HG02884 (cell line): ENCODE results near the gene CAPN15.

Source experiments
- ATAC-seq: cut with Tn5 transposase; IDR thresholded peaks from one replicate; pipeline ENCODE4 v1.9.1; 2021; ENCODE audit warnings: mild to moderate bottlenecking, moderate library complexity; ENCODE audit not compliant: unreplicated experiment

The CAPN15 gene

DNA sequence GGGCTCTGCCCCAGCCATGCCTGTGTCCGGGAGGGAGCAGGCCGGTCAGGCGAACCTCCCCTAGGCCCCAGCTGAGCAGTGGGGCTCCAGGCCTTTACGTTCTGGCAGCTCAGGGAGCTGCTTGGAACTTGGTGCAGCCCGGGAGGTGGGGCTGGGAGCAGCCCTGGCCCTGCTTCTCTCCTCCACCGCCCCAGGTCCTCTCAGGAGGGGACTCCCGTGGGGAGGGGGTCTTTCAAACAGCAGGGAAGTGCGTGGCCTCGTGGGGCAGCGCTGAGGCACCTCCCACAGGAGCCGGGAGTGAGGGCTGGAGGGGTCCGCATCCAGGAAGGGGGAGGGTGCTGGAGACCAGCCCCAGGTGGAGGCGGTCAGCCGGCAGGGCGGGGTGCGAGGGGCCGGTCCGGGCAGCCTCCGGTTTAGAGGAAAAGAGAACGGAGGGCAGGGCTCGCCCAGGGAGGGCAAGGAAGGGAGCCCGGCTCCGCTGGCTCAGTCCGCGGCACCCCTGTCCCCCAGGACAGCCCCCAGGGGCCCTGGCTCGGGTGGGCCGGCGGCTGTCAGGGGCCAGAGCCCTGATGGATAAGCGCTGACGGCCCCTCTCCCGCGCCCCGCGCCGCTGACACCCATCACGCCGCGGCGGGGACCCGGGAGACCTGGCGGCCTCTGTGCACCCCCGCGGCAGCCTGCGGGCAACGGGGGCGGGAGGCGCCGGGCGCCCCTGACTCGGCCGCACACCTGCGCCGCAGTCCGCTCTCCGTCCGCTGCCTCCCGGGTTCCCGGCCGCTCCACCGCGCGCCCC is 32.1 kb downstream of the CAPN15 start:
- no peak for ATAC-seq

DNA sequence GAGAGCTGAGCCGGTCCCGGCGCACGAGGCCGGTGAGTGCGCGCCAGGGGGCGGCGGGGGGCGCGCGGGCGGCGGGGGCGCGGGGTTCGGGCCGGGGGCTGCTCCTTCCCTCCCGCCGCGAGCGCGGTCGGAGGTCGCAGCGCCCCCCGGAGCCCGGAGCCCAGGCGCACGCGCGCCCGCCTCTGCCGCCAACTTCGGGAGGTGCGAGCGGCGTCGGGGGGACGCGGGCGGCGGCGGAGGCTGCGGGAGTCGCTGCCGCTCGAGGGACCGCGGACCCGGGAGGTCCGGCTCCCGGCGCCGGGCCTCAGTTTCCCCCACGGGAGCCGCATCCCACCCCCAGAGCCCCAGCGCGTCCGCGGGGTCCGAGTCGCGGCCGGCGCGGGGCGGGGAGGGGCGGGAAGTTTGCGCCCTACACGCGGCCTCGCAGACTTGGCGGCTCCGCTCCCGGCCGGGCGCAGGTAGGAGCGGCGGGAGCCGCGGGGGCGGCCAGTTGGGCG is 32.7 kb downstream of the CAPN15 start, which contains the start of gene PRR35:
Gene PRR35 (plus strand): TSS at position 191 of the 497 bp plus-strand sequence. CDS start 2,901 bp downstream, outside the sequence.
- no peak for ATAC-seq

DNA sequence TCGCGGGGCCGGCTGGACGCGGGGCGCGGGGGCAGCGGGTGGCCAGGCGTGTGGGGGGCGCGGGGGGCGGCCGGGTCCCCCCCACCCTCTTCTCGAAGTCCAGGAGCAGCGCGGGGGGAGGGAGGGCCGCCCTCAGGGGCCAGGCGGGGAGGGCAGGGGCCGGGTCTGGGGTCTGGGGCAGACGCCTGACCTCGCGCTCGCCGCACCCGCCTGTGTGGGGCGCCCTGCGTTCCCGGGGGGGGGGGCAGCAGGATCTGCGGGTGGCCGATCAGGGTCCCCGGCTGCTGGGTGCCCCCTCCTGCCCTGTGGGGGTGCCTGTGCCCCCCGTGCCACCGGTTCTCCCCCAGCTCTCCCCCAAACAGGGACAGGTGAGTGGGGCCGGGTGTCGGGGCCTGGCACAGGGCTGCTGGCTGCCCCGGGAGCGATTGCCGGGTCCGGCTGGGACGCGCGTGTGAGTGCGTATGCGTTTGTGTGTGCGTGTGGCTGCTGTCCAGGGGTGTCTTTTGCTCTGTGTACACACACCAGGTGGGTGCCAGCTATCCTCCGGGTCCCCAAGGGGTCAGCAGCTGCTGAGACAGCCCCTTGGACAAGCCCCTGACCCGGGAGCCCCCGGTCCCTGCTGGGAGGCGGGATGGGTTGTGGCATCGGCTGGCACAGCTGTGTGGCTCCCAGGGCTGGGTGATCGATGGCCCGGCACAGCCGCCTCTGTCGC is 33.3 kb downstream of the CAPN15 start:
- ATAC-seq: no peak

DNA sequence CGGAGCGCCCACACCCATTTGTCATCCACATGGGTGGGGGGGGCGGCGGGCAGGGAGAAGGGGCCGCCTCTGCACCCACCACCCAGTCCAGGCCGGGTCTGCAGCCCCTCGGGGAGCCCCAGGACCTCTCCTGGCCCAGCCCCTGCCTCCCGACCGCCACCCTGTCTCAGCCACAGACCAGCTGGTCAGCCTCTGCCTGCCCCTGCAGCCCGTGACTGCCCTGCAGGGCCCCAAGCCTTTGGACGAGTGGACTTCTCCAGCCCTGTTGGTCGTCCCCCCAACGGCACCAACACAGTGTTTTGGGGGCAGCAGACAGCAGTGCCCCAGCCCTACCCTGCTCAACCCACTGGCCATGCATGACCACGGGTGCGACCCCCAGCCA is 33.9 kb downstream of the CAPN15 start:
- ATAC-seq: no peak

DNA sequence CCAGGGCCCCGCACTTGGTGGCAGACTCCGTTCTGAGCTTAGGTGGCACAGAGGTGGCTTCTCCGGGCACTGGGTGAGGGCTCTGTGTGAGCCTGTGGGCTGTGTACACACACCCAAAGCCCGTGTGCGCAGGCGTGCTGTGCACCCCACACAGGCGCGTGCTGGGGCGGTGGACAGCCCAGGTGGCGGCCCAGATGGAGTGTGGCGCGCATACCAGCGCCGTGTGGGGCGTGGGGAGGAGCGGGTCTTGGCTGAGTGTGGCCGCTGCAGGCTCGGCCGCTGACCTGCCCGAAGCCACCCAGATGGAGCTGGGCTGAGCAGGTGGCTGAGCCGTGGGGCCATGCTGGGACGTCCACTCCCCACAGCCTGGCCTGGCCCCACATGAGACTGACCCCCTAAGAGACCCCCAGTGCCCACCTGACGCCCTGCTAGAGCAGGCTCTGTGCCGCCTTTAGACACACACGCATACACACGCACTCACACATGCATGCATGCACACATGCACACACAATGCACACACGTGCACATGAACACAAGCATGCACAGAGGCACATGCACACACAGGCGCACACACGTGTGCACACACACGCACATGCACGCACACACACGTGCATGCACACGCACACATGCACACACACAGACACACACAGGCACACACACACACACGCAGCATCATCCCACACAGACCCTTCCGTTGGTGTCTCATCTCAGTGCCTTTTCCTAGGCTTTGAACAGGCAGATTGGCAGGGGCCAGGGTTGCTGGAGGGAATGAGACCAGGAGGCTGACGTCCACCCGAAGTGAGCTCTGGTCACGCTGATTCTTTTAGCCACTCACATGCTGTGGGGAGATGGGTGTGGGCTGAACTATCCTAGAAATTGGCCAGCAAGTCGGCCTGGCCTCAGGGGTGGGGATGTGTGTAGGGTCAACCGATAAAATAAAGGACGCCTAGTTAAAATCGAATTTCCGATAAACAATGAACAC is 34.7 kb downstream of the CAPN15 start:
- ATAC-seq: no peak

DNA sequence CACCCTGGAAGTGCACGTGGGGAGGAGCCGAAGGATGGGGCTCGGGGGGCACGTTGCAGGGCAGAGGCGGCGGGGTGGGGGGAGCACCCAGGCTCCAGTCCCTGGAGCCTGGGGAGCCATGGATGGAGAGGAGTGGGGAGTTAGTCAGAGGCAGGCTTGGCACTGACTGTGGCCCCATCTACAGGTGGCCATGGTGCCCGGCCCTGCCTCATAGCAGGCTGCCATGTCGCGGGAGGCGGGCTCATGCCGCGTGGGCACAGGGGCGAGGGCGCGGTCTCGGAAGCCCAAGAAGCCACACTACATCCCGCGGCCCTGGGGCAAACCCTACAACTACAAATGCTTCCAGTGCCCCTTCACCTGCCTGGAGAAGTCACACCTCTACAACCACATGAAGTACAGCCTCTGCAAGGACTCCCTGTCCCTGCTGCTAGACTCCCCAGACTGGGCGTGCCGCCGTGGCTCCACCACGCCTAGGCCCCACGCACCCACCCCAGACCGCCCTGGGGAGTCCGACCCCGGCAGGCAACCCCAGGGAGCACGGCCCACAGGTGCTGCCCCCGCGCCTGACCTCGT is 35.6 kb downstream of the CAPN15 start:
- no peak for ATAC-seq

DNA sequence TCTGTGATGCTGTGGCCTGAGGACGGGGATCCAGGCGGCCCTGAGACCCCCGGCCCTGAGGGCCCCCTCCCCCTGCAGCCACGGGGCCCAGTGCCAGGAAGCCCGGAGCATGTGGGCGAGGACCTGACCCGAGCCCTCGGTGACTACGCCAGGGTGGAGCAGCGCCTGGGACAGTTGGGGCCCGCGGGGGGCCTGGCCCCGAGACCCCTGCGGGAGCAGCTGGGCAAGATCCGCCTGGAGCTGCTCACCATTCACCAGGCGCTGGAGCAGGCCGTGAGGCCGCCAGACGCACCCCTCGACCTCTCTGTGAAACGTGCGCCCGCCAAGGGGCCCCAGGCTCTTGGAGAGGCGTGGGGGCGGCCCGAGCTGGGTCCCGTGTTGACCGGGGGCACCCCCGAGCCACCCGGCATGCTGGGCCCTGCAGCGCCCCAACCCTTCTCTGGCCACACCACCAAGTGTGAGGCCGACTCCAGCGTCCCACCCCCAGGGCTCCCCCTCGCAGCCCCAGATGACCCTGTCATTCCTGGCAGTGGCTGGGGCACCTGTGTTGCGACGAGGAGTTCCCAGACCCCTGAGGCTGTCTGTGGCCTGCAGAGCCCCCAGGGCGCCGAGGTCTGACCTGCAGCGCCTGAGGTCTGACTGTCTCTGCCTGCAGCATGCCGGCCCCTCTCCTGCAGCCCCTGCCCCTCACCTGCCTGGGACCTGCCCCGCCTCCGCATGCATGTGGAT is 37.3 kb downstream of the CAPN15 start:
- ATAC-seq: no peak

DNA sequence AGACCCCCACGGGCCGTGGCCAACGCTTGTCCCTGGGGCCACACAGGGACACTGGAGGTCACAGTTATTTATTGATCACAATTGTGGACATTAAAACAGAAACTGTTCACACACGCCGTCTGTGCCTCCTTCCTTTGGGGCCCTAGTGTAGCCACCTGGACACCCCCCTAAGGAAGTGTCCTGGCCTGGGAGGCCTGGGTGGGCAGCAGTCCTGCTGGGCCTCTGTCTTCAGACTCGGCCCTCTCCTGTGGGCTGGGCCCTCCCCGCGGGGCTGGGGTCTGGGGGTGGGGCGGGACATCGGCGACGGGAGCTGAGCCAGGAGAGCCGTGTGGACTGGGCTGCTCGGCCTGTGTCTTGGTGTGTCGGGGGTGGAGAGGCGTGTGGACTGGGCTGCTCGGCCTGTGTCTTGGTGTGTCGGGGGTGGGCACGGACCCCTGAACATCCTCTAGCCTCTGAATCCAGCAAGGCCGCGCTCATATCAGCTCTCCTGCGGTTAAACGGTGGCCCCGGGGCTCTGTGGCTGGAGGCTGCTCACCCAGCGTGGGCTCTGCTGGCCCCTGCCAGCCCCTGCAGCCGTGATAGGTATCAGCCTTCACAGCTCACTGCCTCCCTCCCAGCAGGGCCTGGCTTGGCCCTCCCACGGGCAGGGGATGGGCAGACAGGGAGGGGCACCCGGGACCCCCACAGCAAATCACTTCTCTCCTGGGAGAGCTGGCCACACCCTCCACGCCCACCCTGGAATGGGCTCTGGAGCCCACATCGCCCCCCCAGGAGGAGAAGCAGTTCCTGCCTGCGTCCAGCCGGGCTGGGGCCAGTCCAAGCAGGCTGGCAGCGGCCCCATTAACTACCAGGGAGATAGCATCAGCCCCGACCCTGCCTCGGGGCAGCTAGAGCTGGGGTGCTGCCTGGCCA is 38.2 kb downstream of the CAPN15 start:
- ATAC-seq: no peak

DNA sequence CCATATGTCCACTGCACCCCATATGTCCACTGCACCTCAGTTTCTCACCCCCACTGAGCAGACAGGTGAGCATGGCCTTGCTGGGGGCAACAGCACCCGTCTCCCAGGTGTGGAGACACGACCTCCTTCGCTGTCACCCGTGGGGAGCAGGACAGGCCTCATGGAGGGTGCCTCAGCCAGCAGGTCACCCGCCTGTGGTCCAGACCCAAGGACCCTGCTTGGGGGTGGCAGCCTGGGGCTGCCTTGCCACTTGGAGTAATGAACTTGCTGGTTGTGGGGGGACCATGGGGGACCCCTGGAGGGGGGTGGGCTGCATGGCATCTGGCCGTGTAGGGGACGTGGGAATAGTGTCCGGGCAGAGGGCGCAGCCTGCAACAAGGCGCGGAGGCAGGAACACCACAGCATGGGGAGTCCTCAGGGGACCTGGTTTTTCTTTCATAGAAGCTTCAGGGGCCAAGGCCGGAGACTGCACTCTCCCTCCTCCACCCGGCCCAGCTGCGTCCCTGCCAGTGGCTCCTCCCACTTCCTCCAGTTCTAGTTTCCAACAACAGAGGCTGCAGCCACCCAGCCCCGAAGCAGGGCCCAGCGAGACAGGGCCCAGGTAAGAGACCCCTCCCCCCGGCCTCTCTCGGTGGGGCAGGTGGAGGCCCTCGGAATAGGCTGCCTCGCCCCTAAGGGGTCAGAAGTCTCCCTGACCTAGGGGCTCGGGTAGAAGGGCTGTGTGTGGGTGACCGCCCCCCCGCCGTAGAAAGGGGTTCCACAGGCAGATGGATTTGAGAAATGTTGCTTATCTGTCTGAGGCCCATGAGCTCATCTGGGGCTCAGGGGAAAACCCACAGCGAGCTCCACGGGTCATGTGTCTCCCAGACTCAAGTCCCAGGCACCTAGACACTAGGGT is 39.2 kb downstream of the CAPN15 start, which contains the start of gene NHLRC4:
Gene NHLRC4 (plus strand): TSS at position 531 of the 898 bp plus-strand sequence. CDS start 1,043 bp downstream, outside the sequence.
- ATAC-seq: peak; percentile 47

DNA sequence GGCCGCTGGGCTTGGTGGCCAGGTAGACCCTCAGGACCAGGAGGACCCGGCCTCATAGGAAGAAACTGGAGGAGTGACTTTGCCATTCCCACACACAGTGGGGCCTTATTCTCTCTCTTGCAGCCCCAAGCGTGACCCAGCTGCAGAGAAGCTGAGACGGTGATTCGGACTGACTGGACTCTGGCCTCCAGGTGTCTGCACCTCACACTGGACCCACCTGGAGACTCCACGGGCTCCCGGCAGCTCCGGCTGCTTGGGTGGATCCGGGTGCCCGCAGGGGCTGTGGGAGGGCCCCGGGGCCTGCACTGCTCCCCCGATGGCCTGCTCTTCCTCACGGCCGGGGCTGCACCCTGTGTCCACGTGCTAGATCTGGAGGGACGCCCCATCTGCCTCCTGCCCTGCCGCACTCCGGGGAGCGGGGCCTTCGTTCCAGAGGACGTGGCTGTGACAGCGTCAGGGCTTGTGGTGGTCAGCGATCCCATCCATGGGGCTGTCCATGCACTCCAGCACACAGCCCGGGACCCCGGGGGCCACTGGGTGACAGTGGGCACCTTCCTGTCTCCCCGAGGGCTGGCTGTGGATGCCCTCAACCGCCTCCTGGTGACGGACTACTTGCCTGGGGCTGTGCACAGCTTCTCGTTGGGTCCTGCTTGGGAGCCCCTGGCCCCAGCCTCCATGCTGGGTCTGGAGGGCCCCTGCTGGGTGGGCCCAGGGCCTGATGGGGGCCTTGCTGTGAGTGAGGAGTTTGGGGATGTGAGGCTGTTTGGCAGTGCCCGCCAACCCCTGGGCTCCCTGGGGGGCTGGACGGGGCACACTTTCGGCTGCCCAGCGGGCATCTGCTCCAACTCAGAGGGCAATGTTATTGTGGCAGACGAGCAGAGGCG is 40.1 kb downstream of the CAPN15 start:
- no peak for ATAC-seq

DNA sequence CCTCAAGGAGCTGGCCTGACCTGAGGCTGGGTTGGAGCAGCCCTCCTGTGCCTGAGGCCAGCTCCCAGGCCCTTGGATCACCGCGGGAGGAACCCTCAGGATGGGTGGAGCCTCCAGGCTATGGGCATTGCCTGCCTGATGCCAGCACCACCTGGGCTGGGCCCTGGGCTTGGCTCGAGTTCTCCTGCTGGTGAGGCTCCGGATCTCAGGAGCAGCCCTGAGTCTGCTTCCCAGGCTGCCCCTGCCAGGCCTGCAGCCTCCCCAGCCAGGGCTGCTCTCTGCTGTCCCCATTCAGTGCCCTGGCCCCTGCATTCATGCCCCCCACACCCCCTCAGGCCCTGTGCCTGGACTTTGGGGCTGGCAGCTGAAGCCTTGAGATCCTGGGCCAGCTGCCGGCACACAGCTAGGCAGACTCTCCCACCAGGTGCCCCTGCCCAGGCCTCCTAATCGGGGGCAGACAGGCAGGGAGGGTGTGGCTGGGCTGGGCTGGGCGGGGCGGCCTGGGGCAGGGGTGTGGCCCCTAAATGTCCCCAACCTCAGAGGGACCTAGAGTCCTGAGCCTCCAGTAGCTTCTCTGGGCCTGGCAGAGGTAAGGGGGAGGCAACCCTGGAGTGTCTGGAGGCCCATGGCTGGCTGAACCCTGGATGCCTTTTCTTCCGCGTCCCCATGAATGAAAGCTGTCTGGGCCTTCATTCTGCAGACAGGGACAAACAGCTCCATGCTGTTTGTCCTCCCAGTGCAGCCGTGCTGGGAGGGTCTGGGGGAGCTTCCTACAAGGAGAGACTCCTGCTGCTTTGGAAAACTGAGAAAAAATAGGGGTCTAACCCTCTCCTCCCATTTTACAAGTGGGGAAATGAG is 41.1 kb downstream of the CAPN15 start:
- ATAC-seq: no peak

DNA sequence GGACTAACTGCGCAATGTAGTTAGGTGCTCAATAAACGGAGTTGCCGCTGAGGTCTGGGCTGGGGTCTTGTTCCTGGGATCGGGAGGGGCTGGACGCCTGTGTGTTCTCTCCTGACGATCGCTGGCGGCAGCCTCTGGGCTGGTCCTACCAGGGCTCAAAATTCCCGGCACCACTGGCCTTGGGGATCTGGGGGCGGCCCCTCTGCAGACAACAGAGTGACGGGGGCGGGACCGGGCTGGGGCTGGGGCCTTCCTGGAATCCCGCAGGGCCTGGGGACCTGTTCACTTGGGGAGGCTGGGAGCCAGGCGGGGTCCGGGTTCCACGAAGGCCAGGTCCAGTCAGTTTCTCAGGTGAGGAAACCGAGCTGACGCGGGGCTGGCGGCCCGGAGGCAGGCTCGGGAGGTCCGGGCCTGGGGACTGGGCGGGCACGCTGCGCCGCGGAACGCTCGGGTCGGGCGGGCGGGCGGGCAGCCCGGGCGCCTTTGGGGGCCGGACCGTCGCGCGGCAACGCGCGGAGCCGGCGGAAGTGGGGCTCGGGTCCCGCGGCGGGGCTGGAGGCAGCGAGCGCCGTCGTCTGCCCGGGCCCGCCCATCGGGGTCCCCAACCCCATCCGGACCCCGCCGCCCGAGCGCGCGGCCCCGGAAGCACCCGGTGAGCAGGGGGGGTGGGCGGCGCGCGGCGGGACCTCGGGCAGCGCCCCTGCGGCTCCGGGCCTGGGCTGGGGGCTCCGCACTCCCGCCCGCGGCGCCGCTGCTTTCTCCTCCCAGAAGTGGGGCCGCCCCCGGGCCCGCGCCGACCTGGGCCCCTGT is 42.1 kb downstream of the CAPN15 start, which contains the start of gene PIGQ:
Gene PIGQ (plus strand): TSS at position 524 of the 810 bp plus-strand sequence. CDS start 4,107 bp downstream, outside the sequence.
- ATAC-seq: no peak

DNA sequence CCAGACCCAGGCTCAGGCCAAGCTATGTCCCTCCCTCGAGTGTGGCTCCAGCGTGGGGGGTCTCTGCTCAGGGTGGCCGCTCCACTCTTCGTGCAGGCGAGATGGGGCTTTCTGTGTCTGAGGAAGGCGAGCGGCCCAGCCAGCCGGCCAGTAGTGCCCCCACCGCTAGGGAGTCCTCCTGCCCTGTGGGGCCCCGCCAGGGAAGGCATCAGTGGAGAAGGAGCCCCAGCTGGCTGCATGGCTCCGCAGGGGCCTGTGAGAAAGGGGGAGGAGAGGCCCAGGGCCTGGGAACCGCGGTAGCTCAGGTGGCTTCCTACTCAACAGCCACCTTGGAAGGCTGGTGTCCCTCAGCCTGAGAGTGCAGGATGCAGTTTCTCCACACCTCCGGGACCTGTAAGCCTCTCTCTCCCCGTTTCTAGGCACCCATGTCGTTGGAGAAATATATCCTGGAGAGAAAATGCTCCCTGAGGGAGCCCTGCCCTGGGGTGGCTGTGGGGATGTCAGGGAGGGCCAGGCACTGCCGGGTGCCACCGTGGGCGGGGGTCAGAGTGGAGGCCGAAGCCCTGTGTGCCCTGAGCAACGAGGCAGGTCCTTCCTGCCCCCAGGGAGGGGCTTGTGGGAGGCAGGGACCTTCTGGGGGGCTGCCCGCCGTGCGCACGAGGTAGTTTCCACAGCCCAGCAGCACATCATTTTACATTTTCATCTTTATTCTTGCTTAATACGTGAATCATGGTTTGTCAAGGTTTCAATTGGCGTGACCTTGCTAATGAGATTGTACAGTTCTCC is 45.5 kb downstream of the CAPN15 start:
- no peak for ATAC-seq
